Measurements from ENCODE around the gene COPB2. TPM values are rescaled to one million over a fixed set of nuclear protein-coding genes. Genes with fewer than 3 reads are reported as not detected.

The COPB2 gene
- total and polyA plus RNA-seq, 2 experiments from 2014 or later, result 181 to 198 TPM

DNA sequence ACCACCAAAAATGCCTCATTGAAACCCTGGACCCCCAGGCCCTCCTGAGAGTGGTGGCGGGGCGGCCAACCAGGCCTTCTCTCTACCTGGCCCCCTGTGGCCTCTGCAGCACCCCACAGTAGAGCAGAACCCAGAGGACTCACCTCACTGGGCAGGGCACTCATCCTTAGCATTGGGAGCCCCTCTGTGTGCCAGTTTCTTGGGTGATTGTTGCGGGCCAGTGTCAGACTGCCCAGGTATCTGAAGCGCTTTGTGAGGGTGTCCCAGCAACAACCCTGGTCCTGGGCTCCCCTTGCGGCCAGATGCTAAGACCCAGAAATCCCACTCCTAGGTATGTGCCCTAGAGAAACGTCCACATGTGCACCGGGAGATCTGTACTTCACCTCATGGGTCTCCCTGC, 66.3 kb downstream of the COPB2 start:
- no peak for DNase-seq
- no peaks in the 10 kb centered on the region for H3K9me2 ChIP-seq (ENCODE audit: insufficient read depth)
- no peaks in the 10 kb centered on the region for H3K27me3 ChIP-seq (replicated peaks; ENCODE audit: insufficient read depth)
- H3K79me2 ChIP-seq (ENCODE audit: insufficient read depth), result no peaks in the 10 kb centered on the region
- no peak overlapping the region for H3K4me3 ChIP-seq
- TF ChIP-seq EZH2 (IDR thresholded peaks at IDR 0.05; ENCODE audit: insufficient read depth, poor library complexity, severe bottlenecking) (no peak), EZH2phosphoT487 (IDR thresholded peaks at IDR 0.05; ENCODE audit: insufficient read depth, low read depth) (no peak)
- H3K4me2 ChIP-seq (ENCODE audit: unreplicated experiment), result no peak overlapping the region
- H3K36me3 ChIP-seq (ENCODE audit: low read depth), result no peaks in the 10 kb centered on the region
- H2AFZ ChIP-seq, result no peak overlapping the region
- no peaks in the 10 kb centered on the region for H3K9me3 ChIP-seq (ENCODE audit: low read depth)
- no peaks in the 10 kb centered on the region for H3K4me1 ChIP-seq (ENCODE audit: insufficient read depth)
- in situ Hi-C loops (cut with MboI), result no loop called here
- no peaks in the 10 kb centered on the region for H3F3A ChIP-seq (ENCODE audit: insufficient read depth)
- WGBS, 2 experiments (ENCODE audit: low coverage in 1 of 2, low lambda C conversion rate in 2 of 2, missing lambda C conversion rate in 2 of 2), result 91 to 93% methylated on average over 7 of the region's 7 CpGs
- H4K20me1 ChIP-seq (ENCODE audit: insufficient read depth), result no peaks in the 10 kb centered on the region
- no peak overlapping the region for H3K9ac ChIP-seq
- H3K27ac ChIP-seq, result no peak overlapping the region

DNA sequence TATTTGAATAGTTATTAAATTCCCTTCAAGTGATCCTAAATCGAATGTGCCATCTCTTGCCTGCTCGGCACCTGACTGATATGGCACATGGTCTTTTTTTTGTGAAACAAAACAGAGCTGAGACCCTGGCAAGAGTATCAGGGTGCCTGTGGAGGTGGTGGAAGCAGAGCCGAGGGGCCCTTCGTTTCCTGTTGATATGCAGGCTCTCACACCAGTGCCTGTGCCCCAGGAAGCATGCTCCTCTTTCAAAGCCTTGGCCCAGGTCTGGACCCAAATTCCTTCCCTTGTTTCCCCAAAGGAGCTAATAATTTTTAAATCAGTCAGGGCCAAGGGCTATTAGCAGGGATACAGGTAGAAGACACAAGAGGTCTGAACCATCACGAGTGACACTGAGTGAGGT, 67.1 kb downstream of the COPB2 start:
- no peak overlapping the region for H3K4me3 ChIP-seq
- H3K36me3 ChIP-seq (ENCODE audit: low read depth), result no peaks in the 10 kb centered on the region
- in situ Hi-C loops (cut with MboI), result no loop called here
- WGBS, 2 experiments (ENCODE audit: low coverage in 1 of 2, low lambda C conversion rate in 2 of 2, missing lambda C conversion rate in 2 of 2), result 59 to 73% methylated on average over 5 of the region's 5 CpGs
- H3K4me2 ChIP-seq (ENCODE audit: unreplicated experiment), result no peak overlapping the region
- no peak for DNase-seq
- no peaks in the 10 kb centered on the region for H3K9me3 ChIP-seq (ENCODE audit: low read depth)
- H3K27ac ChIP-seq, result no peak overlapping the region
- H3K4me1 ChIP-seq (ENCODE audit: insufficient read depth), result peaks cover 4% of the 10 kb centered on the region; the same call in 1 of the 2 replicates
- H4K20me1 ChIP-seq (ENCODE audit: insufficient read depth), result no peaks in the 10 kb centered on the region
- no peak overlapping the region for H3K9ac ChIP-seq
- H3K79me2 ChIP-seq (ENCODE audit: insufficient read depth), result no peaks in the 10 kb centered on the region
- H2AFZ ChIP-seq, result no peak overlapping the region
- TF ChIP-seq EZH2phosphoT487 (IDR thresholded peaks at IDR 0.05; ENCODE audit: insufficient read depth, low read depth) (no peak), EZH2 (IDR thresholded peaks at IDR 0.05; ENCODE audit: insufficient read depth, poor library complexity, severe bottlenecking) (no peak)
- H3K9me2 ChIP-seq (ENCODE audit: insufficient read depth), result no peaks in the 10 kb centered on the region
- no peaks in the 10 kb centered on the region for H3F3A ChIP-seq (ENCODE audit: insufficient read depth)
- H3K27me3 ChIP-seq (replicated peaks; ENCODE audit: insufficient read depth), result no peaks in the 10 kb centered on the region

DNA sequence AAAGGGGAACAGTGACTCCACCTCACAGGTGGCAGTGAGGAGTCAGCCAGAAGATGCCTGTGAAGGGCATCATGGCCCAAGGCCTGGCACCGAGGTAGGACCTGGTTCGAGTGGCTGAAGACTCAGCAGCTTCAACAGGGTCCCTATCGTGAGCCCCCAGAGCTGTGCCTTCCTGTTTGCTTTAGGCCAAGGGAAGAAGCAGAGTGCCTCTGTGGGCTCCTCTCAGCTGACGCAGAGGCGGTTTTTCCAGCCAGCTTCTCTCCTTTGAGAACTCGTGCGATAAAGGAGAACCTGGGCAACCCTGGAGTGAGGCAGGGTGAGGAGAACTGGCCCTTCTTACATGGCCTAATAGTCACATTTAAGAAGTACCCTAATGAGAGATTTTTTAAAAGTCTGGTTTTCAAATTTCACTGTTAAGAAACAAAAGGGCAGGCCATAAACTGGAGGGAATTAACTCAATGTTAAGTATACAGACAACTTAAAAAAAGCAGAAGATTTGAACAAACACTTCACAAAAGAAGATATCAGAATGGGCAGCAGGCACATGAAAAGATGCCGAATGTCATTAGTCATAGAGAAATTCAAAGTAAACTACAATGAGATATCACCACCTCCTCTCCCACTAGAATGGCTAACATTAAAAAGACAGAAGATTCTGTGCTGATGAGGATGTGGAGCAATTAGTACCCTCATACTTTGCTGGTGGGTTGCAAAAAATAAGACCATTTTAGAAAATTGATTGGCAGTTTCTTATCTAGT, 68.7 kb downstream of the COPB2 start:
- Histone ChIP-seq H3K4me2 (ENCODE audit: unreplicated experiment) (no peak overlapping the region), H3K36me3 (ENCODE audit: low read depth) (no peaks in the 10 kb centered on the region), H3K79me2 (ENCODE audit: insufficient read depth) (no peaks in the 10 kb centered on the region), H3K9me3 (ENCODE audit: low read depth) (no peaks in the 10 kb centered on the region), H3K9me2 (ENCODE audit: insufficient read depth) (no peaks in the 10 kb centered on the region), H3F3A (ENCODE audit: insufficient read depth) (no peaks in the 10 kb centered on the region), H3K4me3 (no peak overlapping the region), H3K27ac (no peak overlapping the region), H4K20me1 (ENCODE audit: insufficient read depth) (no peaks in the 10 kb centered on the region), H3K27me3 (replicated peaks; ENCODE audit: insufficient read depth) (no peaks in the 10 kb centered on the region), H2AFZ (no peak overlapping the region), H3K9ac (no peak overlapping the region), H3K4me1 (ENCODE audit: insufficient read depth) (peaks cover 6% of the 10 kb centered on the region; the same call in 1 of the 2 replicates)
- 89 to 91% methylated on average over 8 of the region's 8 CpGs for WGBS, 2 experiments (ENCODE audit: low coverage in 1 of 2, low lambda C conversion rate in 2 of 2, missing lambda C conversion rate in 2 of 2)
- in situ Hi-C loops (cut with MboI), result no loop called here
- no peak for TF ChIP-seq EZH2phosphoT487 (IDR thresholded peaks at IDR 0.05; ENCODE audit: insufficient read depth, low read depth)
- no peak for TF ChIP-seq EZH2 (IDR thresholded peaks at IDR 0.05; ENCODE audit: insufficient read depth, poor library complexity, severe bottlenecking)
- no peak for DNase-seq

DNA sequence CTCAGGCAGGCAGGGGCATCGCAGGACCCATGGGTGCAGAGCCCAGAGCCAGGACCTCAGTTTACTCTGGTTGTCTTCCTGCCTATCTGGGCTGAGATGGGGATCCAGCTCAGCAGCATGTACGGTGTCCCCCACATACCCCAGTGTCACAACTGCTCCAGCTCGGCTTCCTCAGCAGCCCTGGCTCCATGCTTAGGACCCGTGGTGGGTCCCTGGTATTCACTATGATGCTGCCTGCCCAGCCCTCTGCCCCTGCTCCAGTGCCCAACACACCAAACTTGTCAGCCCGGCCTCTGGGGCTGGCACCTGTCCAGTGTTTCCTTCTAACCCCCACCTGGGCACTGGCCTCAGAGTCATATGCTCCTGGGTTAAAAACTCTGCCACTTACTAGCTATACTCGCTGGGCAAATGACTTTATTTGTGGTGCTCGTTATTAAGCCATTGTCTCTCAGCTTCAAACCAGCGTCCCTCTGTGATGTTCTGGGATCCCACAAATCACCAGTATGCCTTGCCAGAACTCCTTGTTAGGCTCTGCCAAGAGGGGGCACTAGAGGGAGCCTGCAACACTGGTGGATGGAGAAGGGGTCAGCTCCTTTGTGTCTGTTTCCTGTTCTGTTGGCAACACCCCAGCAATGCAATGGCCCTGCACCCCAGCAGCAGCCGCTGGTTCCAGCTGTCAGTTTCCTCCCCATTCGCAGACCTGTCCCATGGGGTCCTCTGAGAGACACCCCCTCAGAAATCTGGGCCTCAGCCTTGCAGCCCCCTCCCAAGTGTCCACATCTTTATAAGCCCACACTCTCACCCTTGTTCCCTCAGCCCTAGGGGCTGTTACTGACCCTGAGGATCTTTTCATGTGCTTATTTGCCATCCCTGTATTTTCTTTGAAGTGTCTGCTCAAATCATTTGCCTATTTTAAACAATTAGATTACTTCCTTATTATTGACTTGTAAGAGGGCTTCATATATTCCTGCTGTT, 69.7 kb downstream of the COPB2 start:
- Histone ChIP-seq H3K4me2 (ENCODE audit: unreplicated experiment) (no peak overlapping the region), H3K79me2 (ENCODE audit: insufficient read depth) (no peaks in the 10 kb centered on the region), H3K27me3 (replicated peaks; ENCODE audit: insufficient read depth) (no peaks in the 10 kb centered on the region), H3K9me3 (ENCODE audit: low read depth) (no peaks in the 10 kb centered on the region), H3K4me3 (no peak overlapping the region), H3K9me2 (ENCODE audit: insufficient read depth) (no peaks in the 10 kb centered on the region), H4K20me1 (ENCODE audit: insufficient read depth) (no peaks in the 10 kb centered on the region), H3K27ac (no peak overlapping the region), H2AFZ (no peak overlapping the region), H3F3A (ENCODE audit: insufficient read depth) (no peaks in the 10 kb centered on the region), H3K9ac (no peak overlapping the region), H3K4me1 (ENCODE audit: insufficient read depth) (peaks cover 6% of the 10 kb centered on the region; the same call in 1 of the 2 replicates), H3K36me3 (ENCODE audit: low read depth) (no peaks in the 10 kb centered on the region)
- 80 to 81% methylated on average over 10 of the region's 10 CpGs for WGBS, 2 experiments (ENCODE audit: low coverage in 1 of 2, low lambda C conversion rate in 2 of 2, missing lambda C conversion rate in 2 of 2)
- TF ChIP-seq EZH2phosphoT487 (IDR thresholded peaks at IDR 0.05; ENCODE audit: insufficient read depth, low read depth) (no peak), EZH2 (IDR thresholded peaks at IDR 0.05; ENCODE audit: insufficient read depth, poor library complexity, severe bottlenecking) (no peak)
- no peak for DNase-seq
- in situ Hi-C loops (cut with MboI), result no loop called here

Data from GM23248 (cell line).